Thyroid gland (tissue), 4 donors: Measurements from ENCODE around the gene GATC. TPM values are rescaled to one million over a fixed set of nuclear protein-coding genes. Genes with fewer than 3 reads are reported as not detected.
A peak's percentile ranks its signal among the peaks of the same experiment; 100 is the strongest.

ENCODE experiments used
- DNase-seq, 2 donors: peaks; one replicate each; pipeline ENCODE4 v3.0.0-alpha.2; 2019
- H3K27ac ChIP-seq, 3 donors: fragments of 200-600 bp; sonication (generic); 1 replicate in 2 of 3; 2 replicates in 1 of 3; pipeline ENCODE4 v1.5.1; 2016 to 2019; ENCODE audit warnings: mild to moderate bottlenecking in 1 of 3, moderate library complexity in 1 of 3
- H3K27me3 ChIP-seq: fragments of 200-600 bp; sonication (generic); one replicate; pipeline ENCODE4 v1.5.1; 2019
- H3K36me3 ChIP-seq, 2 donors: fragments of 200-600 bp; sonication (generic); one replicate each; pipeline ENCODE4 v1.5.1; 2016 to 2019
- H3K4me1 ChIP-seq, 2 donors: fragments of 200-600 bp; sonication (generic); one replicate each; pipeline ENCODE4 v1.5.1; 2017 to 2019
- H3K4me3 ChIP-seq, 3 donors: fragments of 200-600 bp; sonication (generic); replicated peaks in 1 of 3; 1 replicate in 2 of 3; 2 replicates in 1 of 3; pipeline ENCODE4 v1.5.1; 2016; ENCODE audit warnings: mild to moderate bottlenecking in 1 of 3
- H3K9me3 ChIP-seq: fragments of 200-600 bp; sonication (generic); one replicate; pipeline ENCODE4 v1.5.1; 2017
- CTCF ChIP-seq, 6 experiments: fragments of 200-600 bp in 3 of 6; fragments of 450-650 bp in 3 of 6; sonication (generic) in 3 of 6; IDR thresholded peaks; one replicate each; pipeline ENCODE4 v1.5.1; 2016 to 2019; ENCODE audit warnings: antibody characterized with exemption in 6 of 6, mild to moderate bottlenecking in 2 of 6, inconsistent platforms in 1 of 6, moderate library complexity in 1 of 6
- POLR2A ChIP-seq, 2 donors: fragments of 450-650 bp; IDR thresholded peaks; one replicate each; pipeline ENCODE4 v1.6.1; 2017; ENCODE audit warnings: antibody characterized with exemption in 2 of 2, mild to moderate bottlenecking in 2 of 2, moderate library complexity in 1 of 2
- WGBS, 2 donors: methylation state at CpG; one replicate each; pipeline ENCODE4 v1.1.5; 2017; 5-methylcytosine and 5-hydroxymethylcytosine counted together
- intact Hi-C: fragments of 100-400 bp; cut with DNase I; formaldehyde crosslinking; loops from one replicate; pipeline ENCODE4 v1.15.1; 2023
- total RNA-seq, 4 donors: library from RNA; depleted of rRNA; stranded (reverse); fragments of >200 nt; gene quantifications; one replicate each; pipeline ENCODE4 v1.2.3, GENCODE V29; 2016

GATC gene
- total RNA-seq, 4 donors from 2014 or later, result 32.4 to 38.4 (median 36.6) TPM

GRCh38 chr12:120474616-120474960, 28.3 kb downstream of the GATC start:
- Histone ChIP-seq H3K4me3 (no peak overlapping the region), H3K27me3 (no peaks in the 10 kb centered on the region), H3K4me1 (peaks cover 6 to 11% of the 10 kb centered on the region in 2 donors), H3K27ac (no peak overlapping the region), H3K9me3 (no peaks in the 10 kb centered on the region), H3K36me3 (no peaks in the 10 kb centered on the region)
- no peak for TF ChIP-seq POLR2A (IDR thresholded peaks at IDR 0.05)
- TF ChIP-seq CTCF (IDR thresholded peaks at IDR 0.05), result no peak
- WGBS, 2 donors, result 30 to 44% methylated on average over 2 of the region's 2 CpGs
- peak in 1 of 2 donors; percentile 8 for DNase-seq
- intact Hi-C loops, result no loop called here

GRCh38 chr12:120475643-120476042, 29.4 kb downstream of the GATC start:
- peaks cover 0 to 5% of the 10 kb centered on the region in 2 donors for H3K4me1 ChIP-seq
- no peak for DNase-seq
- H3K9me3 ChIP-seq, result no peaks in the 10 kb centered on the region
- H3K27ac ChIP-seq, result no peak overlapping the region
- WGBS, 2 donors, result 96% methylated on average over 1 of the region's 1 CpG
- H3K27me3 ChIP-seq, result no peaks in the 10 kb centered on the region
- no peak overlapping the region for H3K4me3 ChIP-seq
- no peaks in the 10 kb centered on the region for H3K36me3 ChIP-seq
- intact Hi-C loops, result no loop called here
- TF ChIP-seq POLR2A (IDR thresholded peaks at IDR 0.05), result no peak
- no peak for TF ChIP-seq CTCF (IDR thresholded peaks at IDR 0.05)

- Histone ChIP-seq H3K27ac (no peak overlapping the region), H3K9me3 (no peaks in the 10 kb centered on the region), H3K4me1 (peaks cover 0 to 2% of the 10 kb centered on the region in 2 donors), H3K36me3 (no peaks in the 10 kb centered on the region), H3K4me3 (no peak overlapping the region), H3K27me3 (no peaks in the 10 kb centered on the region)
- intact Hi-C loops, result no loop called here
- 90 to 100% methylated on average over 1 of the region's 1 CpG for WGBS, 2 donors
- DNase-seq, result no peak
- TF ChIP-seq POLR2A (IDR thresholded peaks at IDR 0.05) (no peak), CTCF (IDR thresholded peaks at IDR 0.05) (no peak)
Measured at GRCh38 chr12:120479458-120479857, 33.2 kb downstream of the GATC start.

- H3K27ac ChIP-seq, result no peak overlapping the region
- DNase-seq, result no peak
- H3K4me1 ChIP-seq, result no peaks in the 10 kb centered on the region
- no peak for TF ChIP-seq POLR2A (IDR thresholded peaks at IDR 0.05)
- no peak for TF ChIP-seq CTCF (IDR thresholded peaks at IDR 0.05)
- no peaks in the 10 kb centered on the region for H3K36me3 ChIP-seq
- no peaks in the 10 kb centered on the region for H3K9me3 ChIP-seq
- H3K27me3 ChIP-seq, result no peaks in the 10 kb centered on the region
- 68 to 70% methylated on average over 1 of the region's 1 CpG for WGBS, 2 donors
- intact Hi-C loops, result no loop called here
- H3K4me3 ChIP-seq, result no peak overlapping the region
Measured at GRCh38 chr12:120480211-120480610, 34.0 kb downstream of the GATC start.

- H3K36me3 ChIP-seq, result no peaks in the 10 kb centered on the region
- H3K4me3 ChIP-seq, result no peak overlapping the region
- no peak for DNase-seq
- TF ChIP-seq CTCF (IDR thresholded peaks at IDR 0.05) (no peak), POLR2A (IDR thresholded peaks at IDR 0.05) (no peak)
- no peaks in the 10 kb centered on the region for H3K9me3 ChIP-seq
- no peaks in the 10 kb centered on the region for H3K27me3 ChIP-seq
- no peaks in the 10 kb centered on the region for H3K4me1 ChIP-seq
- 96 to 97% methylated on average over 9 of the region's 9 CpGs for WGBS, 2 donors
- H3K27ac ChIP-seq, result no peak overlapping the region
- intact Hi-C loops, result no loop called here
Measured at GRCh38 chr12:120481022-120481767, 35.0 kb downstream of the GATC start.
